Stimulated activated naive CD4-positive, alpha-beta T cell (primary cell): Measurements from ENCODE around the gene S1PR3.

Experiments
- DNase-seq, 6 experiments: peaks; one replicate each; lab custom pipeline; 2025; lab: John Stamatoyannopoulos, UW

The S1PR3 gene

DNA sequence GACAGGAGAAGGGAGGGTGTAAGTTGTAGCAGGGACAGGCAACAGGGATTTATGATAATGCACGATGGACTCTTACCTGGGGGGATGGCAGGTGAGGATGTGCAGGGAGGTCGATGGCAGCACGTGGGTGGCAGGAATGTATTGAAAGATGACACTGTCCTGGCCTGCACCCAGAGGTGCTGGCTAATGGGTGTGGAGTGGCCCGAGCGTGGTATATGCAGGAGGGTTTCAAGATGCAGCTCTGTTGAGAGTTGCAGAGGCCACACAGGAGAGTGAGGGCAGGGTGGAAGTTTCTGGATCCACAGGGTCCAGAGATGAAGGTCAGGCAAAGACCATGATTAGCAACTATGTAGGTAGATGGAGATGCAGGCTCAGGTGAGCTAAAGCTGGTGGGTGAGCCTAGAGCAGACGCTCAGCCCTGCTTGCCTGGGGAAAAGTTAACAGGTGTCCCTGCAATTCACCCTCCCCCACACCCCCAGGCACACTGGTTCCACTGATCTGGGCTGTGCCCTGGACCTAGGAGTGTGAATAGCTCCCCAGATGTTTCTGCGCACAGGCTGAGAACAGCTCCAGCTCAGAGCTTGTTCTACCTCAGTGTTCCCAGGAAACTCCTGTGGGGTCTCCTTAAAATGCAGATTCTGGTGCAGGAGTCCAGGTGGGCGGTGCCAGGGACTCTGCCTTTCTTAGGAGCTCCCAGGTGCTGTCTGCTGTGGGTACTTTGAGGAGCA, 21.5 kb upstream of the S1PR3 start:
- no peak for DNase-seq

DNA sequence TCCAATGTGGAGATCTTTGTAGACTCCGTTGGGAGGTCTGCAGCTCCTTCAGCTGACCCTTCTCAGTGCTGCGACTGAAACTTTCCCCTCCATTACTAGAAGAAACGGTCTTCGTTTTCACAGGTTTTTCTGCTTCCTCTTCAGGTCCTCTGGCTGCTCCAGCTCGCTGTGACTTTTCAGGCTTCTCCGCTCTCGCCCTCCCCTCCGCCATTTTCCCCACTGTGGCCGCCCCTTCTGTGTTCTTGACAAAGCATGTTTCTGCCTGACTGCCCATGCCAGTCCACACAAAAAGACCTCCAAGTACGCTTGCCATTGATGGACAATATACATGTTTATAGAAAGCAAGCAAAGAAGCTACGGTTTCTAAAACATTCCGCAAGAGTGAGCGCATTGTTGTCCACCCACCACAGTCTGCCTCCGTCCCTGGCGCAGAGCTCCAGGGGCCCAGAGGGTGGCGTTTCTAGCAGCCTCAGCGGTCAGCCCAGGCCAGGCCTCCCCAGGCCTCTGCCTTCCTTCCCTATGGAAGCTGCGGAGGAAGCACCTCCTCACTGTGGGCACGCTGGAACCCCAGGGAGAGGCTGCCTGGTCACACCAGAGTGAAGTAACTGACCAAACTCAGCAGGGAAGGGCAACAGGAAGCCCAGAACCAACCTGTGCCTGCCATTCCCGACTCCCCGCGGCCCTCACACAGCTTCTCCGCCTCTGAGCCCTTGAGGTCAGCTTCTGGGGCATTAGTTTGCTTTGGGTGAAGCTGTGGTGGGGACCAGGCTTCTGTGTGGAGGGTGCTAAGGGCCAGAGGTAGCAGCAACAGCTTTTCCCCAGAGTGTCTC, 19.9 kb upstream of the S1PR3 start:
- no peak for DNase-seq

DNA sequence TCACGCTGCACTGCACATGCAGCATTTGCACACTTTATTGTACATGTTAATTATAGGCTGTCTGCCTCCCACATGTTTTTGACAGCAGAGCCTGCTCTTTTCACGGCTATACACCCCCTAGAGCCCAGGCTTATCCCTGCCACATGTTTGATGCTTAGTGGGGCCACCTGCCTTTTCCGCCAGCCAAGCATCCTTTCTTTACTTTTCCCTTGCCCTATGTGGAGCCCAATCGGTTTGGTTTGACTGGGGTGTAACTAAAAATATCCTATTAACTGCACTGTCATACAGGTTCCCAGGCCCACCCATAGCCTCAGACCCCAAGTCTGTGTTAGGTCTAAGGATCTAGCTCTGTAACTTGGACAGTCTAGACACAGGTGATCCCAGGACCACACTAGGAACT, 18.9 kb upstream of the S1PR3 start:
- no peak for DNase-seq

DNA sequence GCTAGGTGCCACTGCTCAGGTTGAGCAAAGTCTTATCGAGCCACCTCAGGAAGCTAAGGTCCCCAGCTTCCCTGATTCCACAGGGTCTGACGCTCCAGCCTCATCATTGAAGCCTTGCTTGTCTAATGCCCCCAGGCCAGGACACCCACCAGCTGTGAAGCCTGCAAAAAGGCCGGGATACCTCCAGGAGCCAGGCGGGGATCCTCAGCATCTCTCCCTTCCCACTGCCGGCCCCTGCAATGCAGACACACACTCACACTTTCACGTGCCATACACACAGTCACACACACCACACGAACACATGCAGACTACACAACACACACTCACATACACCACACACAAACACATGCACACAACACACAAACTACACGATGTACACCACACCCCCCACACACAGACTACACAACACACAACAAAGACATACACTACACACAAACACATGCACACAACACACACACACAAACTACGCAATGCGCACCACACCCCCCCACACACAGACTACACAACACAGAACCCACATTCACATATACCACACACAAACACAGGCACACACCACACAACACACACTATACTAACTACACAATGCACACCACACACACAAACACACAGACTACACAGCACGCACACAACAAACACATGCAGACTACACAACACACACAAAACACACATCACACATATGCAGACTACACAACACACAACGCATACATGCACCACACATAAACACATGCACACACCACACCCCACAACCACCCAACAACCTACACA, 17.8 kb upstream of the S1PR3 start:
- no peak for DNase-seq

GRCh38 chr9:88974641-88975040, 16.6 kb upstream of the S1PR3 start:
- DNase-seq = no peak

DNA sequence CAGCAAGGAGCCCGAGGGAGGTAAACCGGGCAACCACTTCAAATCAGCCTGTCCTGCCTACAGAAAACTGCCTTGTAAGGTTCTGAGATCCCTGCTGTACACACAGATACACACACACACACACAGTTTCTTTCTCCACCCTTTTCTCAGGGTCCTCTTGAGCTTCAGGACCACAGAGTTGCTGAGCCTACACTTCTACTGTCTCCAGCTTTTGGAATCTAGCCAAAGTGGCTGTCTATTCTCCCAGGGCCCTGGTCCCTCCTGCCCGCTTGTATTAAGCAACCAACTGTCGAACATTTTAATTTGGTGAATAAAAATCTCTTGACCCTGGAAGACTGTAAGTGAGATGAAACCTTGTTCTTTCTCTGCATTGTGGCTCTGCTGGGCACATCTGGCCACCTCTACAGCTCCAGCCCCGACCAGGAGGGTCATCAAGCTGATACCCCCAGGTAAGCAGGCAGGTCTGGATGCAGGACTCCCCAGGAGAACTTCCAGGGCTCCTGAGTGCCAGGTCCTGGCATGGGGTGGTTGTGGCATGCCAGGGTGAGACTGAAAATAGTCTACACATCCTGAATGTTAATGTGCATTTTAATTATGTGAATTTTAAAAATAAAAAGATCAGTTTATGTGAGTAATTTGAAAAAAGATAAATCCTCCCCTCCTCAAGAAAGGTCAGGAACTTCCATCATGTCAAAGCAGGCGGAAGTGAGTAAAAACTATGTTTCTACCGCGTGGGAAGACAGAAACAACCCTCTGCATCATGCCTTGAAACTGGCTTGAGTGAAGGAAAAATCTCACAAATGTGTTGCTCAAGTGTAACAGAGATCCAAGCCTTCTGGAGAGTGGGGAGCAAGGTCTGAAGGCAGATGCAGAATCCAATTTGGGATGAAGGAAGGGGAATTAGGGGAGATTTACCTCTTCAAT, 15.0 kb upstream of the S1PR3 start:
- DNase-seq = no peak

DNA sequence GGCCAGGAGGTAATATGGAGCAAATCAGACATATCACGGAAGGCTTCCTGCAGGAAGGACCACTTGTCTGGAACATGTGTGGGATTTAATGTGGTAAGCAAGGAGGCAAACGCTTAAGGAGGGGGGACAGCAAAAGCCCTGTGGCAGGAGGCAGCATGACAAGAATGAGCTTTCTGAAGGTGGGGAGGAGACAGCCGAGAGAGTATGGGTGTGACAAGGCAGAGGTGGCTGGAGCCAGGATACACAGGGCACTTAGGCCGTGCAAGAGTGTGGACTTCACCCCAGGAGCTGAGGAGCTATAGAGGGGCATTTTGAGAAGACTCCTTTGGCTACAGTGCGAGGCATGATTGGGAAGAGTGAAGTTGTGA, 14.4 kb upstream of the S1PR3 start:
- DNase-seq = no peak

DNA sequence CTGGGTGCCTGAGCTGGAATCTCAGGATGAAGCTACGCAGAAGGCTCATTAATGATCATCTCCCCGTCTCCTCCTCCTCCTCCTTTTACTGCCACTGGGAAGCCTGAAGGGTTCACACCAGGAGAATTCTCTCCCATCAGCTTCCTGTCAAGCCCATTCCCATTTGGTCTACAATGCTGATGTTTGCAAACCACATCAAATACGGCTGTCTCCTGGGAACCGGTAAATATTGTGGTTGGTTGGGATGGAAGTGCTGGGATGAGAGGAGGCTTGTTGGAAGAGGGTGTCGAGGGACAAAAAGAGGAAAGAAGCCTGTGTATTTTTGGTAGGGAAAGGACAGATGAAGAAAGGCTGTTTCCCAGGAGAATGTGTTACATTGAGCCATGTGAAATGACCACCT, 13.2 kb upstream of the S1PR3 start:
- no peak for DNase-seq

- no peak for DNase-seq
These were observed 12.2 kb upstream of the S1PR3 start for GRCh38 chr9:88979021-88979420.

DNA sequence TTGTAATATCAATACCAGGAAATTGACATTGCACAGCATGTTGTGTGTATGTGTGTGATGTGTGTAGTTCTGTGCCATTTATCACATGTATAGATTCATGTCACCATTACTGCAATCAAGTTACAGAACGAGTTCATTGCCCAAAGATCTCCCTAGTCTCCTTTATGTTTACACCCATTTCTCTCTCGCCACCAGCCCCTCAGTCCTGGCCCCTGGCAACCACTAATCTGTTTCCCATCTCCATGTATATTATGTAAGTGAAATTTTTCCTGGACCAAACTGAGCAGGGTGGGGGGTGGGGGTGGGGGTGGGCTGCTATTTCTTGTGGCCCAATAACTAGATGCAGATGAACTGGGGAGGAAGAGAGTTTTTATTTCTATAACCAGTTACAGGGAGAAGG, 11.5 kb upstream of the S1PR3 start:
- DNase-seq = no peak

- DNase-seq = no peak
These were observed 10.5 kb upstream of the S1PR3 start for GRCh38 chr9:88980740-88981203.

DNA sequence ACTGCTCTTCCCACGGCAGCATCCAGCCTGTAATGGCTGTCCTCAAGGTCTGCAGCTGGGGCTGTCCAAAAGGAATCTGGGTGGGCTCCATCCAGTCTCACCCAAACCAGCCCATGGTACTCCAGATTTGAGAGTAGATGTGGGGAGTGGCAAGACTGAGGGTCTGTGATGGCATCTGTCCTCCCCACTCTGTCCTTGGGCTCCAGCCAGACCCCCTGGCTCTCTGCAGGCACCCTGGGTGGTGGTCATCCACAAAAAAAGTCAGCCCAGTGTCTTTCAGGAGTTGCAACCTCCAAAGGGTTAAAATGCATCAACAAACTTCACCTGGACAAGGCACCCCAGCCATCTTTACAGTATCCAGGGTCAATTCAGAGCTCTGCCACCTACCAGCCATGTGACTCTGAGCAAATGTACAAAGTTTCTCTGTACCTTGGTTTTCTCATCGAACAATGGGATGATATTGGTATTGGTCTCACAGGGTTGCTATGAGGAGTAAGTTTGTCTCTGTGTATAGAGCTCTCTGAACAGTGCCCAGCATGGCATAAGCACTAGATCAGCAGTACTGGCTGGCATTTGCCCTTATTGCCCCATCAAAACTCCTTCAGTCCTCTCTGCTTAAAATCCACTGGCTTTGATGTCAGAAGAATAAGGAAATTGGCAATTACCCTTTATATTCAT, 7.3 kb upstream of the S1PR3 start:
- DNase-seq = no peak

GRCh38 chr9:88984543-88984883, 6.8 kb upstream of the S1PR3 start:
- DNase-seq = no peak

DNA sequence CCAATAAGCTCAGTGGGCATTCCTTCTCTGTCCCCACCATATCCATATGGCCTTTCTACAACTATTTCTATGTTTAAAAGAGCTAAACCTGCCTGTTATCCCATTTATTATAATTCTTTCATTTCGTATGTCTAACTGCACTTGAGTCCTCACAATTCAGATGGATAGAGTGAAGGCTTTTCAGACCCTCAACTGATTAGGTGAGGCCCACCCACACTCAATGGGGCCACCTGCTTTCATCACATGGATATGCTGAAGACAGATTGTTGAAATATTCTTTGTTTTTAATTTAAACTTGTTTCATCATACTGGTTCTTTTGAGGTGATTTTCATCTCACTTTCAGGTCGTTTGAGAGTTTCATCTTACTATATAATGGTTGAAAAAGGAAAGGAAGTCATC, 5.7 kb upstream of the S1PR3 start:
- DNase-seq = no peak

DNA sequence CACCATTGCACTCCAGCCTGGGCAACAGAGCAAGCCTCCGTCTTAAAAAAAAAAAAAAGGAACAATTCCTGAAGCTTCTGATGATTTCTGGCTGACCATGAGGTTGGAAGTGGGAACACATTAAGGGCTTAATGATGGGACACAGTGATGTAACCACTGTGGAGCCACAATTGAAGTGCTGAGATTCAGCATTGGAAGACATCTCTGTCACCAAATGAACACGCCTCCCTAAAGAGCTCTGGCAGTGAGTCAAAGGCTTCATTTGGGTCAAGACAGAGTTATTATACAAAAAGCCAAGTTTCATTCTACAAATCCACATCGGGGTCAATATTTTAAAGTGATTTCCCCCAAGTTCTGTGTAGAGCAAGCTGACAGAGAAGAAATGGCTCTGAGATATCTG, 4.5 kb upstream of the S1PR3 start:
- no peak for DNase-seq

- no peak for DNase-seq
These were observed 3.6 kb upstream of the S1PR3 start for GRCh38 chr9:88987661-88988060.

DNA sequence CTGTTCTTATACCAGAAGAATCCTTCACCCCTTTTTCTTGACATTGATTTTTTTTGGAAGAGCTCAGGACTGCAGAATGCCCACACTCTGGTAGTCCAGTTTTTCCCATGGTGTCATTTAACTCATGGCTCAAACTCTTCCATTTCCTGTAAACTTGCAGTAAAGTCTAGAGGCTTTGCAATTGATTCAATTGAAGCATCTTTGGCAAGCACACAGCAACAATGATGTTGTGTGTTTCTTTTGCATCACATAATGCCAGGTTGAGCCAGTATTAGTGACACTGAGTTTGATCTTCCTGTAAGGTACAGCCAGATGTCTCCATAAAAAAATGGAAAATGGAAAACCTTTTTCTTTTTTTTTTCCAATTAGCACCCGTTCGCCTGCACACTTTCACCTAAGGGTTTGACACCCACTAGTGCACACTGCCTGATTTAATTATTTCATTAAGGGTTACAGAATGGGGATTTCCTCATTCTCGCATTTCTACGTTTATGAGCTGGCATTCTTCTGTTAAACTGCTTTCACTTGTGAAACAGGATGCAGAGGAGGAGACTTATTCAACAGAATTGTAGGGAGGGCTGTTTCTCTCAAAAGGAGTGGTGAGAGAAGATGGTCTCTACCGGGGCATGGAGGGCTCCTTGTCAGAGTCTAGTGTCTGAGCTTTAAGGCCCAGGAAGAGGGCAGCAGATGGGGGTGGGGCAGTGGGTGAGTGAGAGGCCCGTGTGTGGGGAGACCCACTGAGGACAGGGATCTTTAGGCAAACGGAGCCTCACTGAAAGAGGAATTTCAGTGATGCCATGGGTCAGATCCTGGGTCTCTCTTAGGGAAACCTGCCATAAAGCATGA, 2.2 kb upstream of the S1PR3 start:
- DNase-seq = peak in 3 of 6 experiments; percentile 5 to 16 (median 7)

DNA sequence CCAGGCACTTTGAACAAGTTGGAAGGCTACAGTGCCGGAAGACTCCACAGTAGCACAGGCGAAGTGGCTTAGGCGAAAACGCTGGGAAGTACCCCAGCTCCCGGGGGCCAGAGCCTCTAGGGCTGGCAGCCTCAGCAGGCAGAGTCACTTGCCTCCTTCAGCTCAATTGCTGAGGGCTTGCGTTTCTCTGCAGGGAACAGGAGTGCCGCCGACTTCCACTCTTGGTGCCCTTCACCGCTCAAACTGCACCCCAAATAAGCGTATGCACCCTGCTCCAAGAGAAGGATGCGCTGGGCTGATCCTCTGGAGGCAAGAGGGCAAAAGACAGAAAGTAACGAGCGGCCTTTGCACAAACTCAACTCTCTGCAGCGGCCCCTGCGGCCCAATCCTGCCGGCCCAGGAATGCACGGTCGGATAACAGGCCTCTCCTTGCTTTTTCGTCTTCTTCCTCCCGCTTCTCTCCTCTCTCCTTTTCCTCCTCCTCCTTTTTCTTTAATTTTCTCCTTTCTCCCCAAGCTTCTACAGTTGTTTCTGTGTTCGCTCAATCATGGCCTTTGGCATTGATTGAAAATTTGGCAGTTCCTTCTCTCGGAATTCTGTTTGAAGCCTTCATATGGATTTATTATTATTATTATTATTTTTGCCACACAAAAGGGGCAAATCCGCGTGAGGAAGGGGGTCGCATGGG, 1.1 kb upstream of the S1PR3 start:
- DNase-seq = no peak

- no peak for DNase-seq
These were observed 571 bp upstream of the S1PR3 start for GRCh38 chr9:88990729-88991065.

DNA sequence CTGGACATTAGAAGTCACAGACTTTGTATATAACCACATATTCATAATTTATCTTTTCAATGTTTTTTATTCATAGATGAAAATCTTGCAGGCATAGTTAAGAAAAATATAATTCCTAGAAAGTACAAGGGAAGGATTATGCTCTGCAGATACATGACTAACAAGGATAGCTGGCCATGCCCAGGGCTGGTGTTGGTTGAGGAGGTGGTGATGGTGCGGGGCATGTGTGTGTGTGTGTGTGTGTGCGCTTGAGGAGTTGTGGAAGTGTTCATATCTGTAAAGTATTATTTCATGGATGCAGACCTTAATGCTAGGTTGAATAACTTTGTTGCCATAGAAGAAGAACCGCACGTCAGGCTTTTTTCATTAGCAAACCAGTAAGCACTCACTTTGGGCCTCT, 1.3 kb downstream of the S1PR3 start:
- DNase-seq = no peak
